ENCODE data around the gene NNMT.

NNMT gene

DNA sequence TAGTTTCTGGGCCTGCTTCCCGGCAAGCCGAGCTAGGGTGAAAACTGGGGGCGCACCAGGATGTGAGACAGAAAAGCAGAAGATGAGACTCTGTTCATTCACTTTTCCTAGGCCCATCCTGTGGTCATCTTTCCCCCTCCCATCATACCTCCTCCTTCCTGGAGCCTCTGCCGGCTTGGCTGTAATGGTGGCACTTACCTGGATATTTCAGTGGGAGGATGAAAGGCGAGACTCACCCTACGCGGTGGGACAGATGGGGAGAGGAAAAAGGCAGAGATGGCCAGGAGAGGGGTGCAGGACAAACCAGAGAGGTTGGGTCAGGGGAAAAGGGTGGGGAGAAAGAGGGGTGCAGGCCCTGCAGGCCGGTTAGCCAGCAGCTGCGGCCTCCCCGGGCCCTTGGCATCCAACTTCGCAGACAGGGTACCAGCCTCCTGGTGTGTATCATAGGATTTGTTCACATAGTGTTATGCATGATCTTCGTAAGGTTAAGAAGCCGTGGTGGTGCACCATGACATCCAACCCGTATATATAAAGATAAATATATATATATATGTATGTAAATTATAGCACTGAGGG, 41.5 kb upstream of the NNMT start:
- no peak overlapping the region for H3K27ac ChIP-seq (ENCODE audit: low read depth, low read length)
- TF ChIP-seq EZH2phosphoT487 (IDR thresholded peaks at IDR 0.05; ENCODE audit: borderline replicate concordance, low read length), result no peak
- TF ChIP-seq, protein P1, sequence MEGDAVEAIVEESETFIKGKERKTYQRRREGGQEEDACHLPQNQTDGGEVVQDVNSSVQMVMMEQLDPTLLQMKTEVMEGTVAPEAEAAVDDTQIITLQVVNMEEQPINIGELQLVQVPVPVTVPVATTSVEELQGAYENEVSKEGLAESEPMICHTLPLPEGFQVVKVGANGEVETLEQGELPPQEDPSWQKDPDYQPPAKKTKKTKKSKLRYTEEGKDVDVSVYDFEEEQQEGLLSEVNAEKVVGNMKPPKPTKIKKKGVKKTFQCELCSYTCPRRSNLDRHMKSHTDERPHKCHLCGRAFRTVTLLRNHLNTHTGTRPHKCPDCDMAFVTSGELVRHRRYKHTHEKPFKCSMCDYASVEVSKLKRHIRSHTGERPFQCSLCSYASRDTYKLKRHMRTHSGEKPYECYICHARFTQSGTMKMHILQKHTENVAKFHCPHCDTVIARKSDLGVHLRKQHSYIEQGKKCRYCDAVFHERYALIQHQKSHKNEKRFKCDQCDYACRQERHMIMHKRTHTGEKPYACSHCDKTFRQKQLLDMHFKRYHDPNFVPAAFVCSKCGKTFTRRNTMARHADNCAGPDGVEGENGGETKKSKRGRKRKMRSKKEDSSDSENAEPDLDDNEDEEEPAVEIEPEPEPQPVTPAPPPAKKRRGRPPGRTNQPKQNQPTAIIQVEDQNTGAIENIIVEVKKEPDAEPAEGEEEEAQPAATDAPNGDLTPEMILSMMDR (IDR thresholded peaks at IDR 0.05; ENCODE audit: low read depth, low read length, poor library complexity, severe bottlenecking), result no peak

DNA sequence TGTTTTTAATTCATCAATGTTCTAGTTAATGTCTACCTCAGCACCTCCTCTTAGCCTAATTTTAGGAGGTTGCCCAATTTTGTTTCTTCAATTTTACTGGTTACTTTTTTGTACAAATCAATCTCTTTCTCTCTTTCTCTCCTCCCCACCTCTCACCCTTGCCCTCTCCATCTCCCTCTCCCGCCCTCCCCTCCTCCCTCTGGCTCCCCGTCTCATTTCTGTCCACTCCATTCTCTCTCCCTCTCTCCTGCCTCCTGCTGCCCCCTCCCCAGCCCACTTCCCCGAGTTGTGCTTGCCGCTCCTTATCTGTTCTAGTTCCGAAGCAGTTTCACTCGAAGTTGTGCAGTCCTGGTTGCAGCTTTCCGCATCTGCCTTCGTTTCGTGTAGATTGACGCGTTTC, 40.9 kb upstream of the NNMT start:
- Histone ChIP-seq H3K4me3 (ENCODE audit: low read length) (no peak overlapping the region), H4K20me1 (ENCODE audit: control insufficient read depth, insufficient read depth, low read depth, low read length) (no peaks in the 10 kb centered on the region), H3K4me2 (ENCODE audit: low read length) (no peak overlapping the region), H3K9me2 (replicated peaks; ENCODE audit: control insufficient read depth, low read length) (no peaks in the 10 kb centered on the region), H3K36me3 (ENCODE audit: control insufficient read depth, low read length) (no peaks in the 10 kb centered on the region), H3K79me2 (ENCODE audit: control insufficient read depth, low read length) (no peaks in the 10 kb centered on the region), H3K27me3 (ENCODE audit: control insufficient read depth, low read length) (no peaks in the 10 kb centered on the region), H3F3A (ENCODE audit: control insufficient read depth, insufficient read depth) (no peaks in the 10 kb centered on the region), H3K9me3 (ENCODE audit: control insufficient read depth, insufficient read depth, low read length) (no peaks in the 10 kb centered on the region), H3K4me1 (ENCODE audit: control insufficient read depth, low read length) (peaks cover 21% of the 10 kb centered on the region), H3K27ac (ENCODE audit: low read depth, low read length) (no peak overlapping the region)
- TF ChIP-seq EZH2phosphoT487 (IDR thresholded peaks at IDR 0.05; ENCODE audit: borderline replicate concordance, low read length), result no peak
- TF ChIP-seq, protein P1 (IDR thresholded peaks at IDR 0.05; ENCODE audit: low read depth, low read length, poor library complexity, severe bottlenecking), result no peak

More for the DNA sequence above, 41.5 kb upstream of the NNMT start:
- Histone ChIP-seq H3K4me3 (ENCODE audit: low read length) (no peak overlapping the region), H3K79me2 (ENCODE audit: control insufficient read depth, low read length) (no peaks in the 10 kb centered on the region), H3F3A (ENCODE audit: control insufficient read depth, insufficient read depth) (no peaks in the 10 kb centered on the region), H3K27me3 (ENCODE audit: control insufficient read depth, low read length) (no peaks in the 10 kb centered on the region), H4K20me1 (ENCODE audit: control insufficient read depth, insufficient read depth, low read depth, low read length) (no peaks in the 10 kb centered on the region), H3K9me3 (ENCODE audit: control insufficient read depth, insufficient read depth, low read length) (no peaks in the 10 kb centered on the region), H3K4me2 (ENCODE audit: low read length) (no peak overlapping the region), H3K4me1 (ENCODE audit: control insufficient read depth, low read length) (peaks cover 19% of the 10 kb centered on the region), H3K9me2 (replicated peaks; ENCODE audit: control insufficient read depth, low read length) (no peaks in the 10 kb centered on the region), H3K36me3 (ENCODE audit: control insufficient read depth, low read length) (no peaks in the 10 kb centered on the region)

DNA sequence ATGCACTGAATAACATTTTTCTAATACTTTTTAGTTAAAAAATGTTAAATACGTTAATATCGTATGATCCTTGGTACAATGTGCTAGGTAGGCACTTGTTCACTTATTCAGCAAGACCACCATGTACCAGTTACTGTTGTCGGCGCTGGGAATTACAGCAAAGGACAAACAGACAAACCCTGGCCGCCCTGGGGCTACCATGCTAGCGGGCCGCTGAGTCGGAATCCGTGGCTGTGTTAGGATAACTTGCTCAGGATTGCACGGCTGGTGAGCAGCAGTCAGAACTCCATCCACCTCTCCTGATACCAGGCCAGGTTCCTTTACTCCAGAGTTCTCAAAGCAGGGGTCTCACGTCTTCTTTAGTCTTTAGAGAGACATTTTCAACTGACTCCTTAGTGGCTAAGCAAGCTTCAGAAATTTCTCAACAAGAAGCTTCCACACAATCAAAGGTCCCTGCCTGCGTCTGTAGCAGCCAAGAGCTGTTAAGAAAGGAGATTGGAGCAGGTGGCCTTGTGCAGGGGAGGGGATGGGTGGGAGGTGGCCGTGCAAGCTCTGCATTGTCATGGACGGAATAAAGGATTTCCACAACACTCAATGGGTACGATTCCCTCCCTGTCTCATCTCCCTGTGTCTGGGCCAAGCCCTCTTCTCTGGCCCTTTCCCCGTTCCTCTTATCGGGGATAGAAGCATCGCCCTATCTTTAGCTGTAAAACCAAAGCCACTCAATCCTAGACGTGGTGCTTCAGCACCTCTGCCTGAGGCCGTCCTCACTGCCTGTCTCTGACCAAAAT, 39.8 kb upstream of the NNMT start:
- H3K9me2 ChIP-seq (replicated peaks; ENCODE audit: control insufficient read depth, low read length), result no peaks in the 10 kb centered on the region
- no peaks in the 10 kb centered on the region for H3K36me3 ChIP-seq (ENCODE audit: control insufficient read depth, low read length)
- no peaks in the 10 kb centered on the region for H3K9me3 ChIP-seq (ENCODE audit: control insufficient read depth, insufficient read depth, low read length)
- no peaks in the 10 kb centered on the region for H3K27me3 ChIP-seq (ENCODE audit: control insufficient read depth, low read length)
- no peak overlapping the region for H3K4me3 ChIP-seq (ENCODE audit: low read length)
- peaks cover 26% of the 10 kb centered on the region for H3K4me1 ChIP-seq (ENCODE audit: control insufficient read depth, low read length)
- H3K4me2 ChIP-seq (ENCODE audit: low read length), result no peak overlapping the region
- H3K79me2 ChIP-seq (ENCODE audit: control insufficient read depth, low read length), result no peaks in the 10 kb centered on the region
- no peaks in the 10 kb centered on the region for H3F3A ChIP-seq (ENCODE audit: control insufficient read depth, insufficient read depth)
- TF ChIP-seq, protein P1 (IDR thresholded peaks at IDR 0.05; ENCODE audit: low read depth, low read length, poor library complexity, severe bottlenecking), result no peak
- no peak for TF ChIP-seq EZH2phosphoT487 (IDR thresholded peaks at IDR 0.05; ENCODE audit: borderline replicate concordance, low read length)
- H4K20me1 ChIP-seq (ENCODE audit: control insufficient read depth, insufficient read depth, low read depth, low read length), result no peaks in the 10 kb centered on the region
- H3K27ac ChIP-seq (ENCODE audit: low read depth, low read length), result no peak overlapping the region
